ENCODE results near the gene COL1A2.

The COL1A2 gene

GRCh38 chr7:94434042-94434441 is 39.3 kb downstream of the COL1A2 start:
- DNase-seq (ENCODE audit: low spot score) = no peak

GRCh38 chr7:94436018-94436604 is 41.4 kb downstream of the COL1A2 start:
- DNase-seq (ENCODE audit: low spot score) = peak; percentile 47

- DNase-seq (ENCODE audit: low spot score) = no peak
Measured at GRCh38 chr7:94436700-94437099, 42.0 kb downstream of the COL1A2 start.

- DNase-seq (ENCODE audit: low spot score) = no peak
Measured at GRCh38 chr7:94439893-94440381, 45.2 kb downstream of the COL1A2 start.

- DNase-seq (ENCODE audit: low spot score) = no peak
Measured at GRCh38 chr7:94440451-94441039, 45.9 kb downstream of the COL1A2 start.

GRCh38 chr7:94441138-94441537 is 46.4 kb downstream of the COL1A2 start:
- DNase-seq (ENCODE audit: low spot score) = no peak

- DNase-seq (ENCODE audit: low spot score) = no peak
Measured at GRCh38 chr7:94442639-94443038, 47.9 kb downstream of the COL1A2 start.

GRCh38 chr7:94444813-94445212 is 50.1 kb downstream of the COL1A2 start:
- DNase-seq (ENCODE audit: low spot score) = no peak

GRCh38 chr7:94445696-94446194 is 51.0 kb downstream of the COL1A2 start:
- DNase-seq (ENCODE audit: low spot score) = no peak

- DNase-seq (ENCODE audit: low spot score) = no peak
Measured at GRCh38 chr7:94446308-94446707, 51.6 kb downstream of the COL1A2 start.

- DNase-seq (ENCODE audit: low spot score) = peak; percentile 36
Measured at GRCh38 chr7:94449151-94449725, 54.5 kb downstream of the COL1A2 start.

- DNase-seq (ENCODE audit: low spot score) = no peak
Measured at GRCh38 chr7:94450044-94450697, 55.5 kb downstream of the COL1A2 start.

- DNase-seq (ENCODE audit: low spot score) = no peak
Measured at GRCh38 chr7:94451187-94451586, 56.5 kb downstream of the COL1A2 start.

- no peak for DNase-seq (ENCODE audit: low spot score)
Measured at GRCh38 chr7:94452239-94452638, 57.5 kb downstream of the COL1A2 start.

- DNase-seq (ENCODE audit: low spot score) = no peak
Measured at GRCh38 chr7:94453898-94454297, 59.2 kb downstream of the COL1A2 start.

- no peak for DNase-seq (ENCODE audit: low spot score)
Measured at GRCh38 chr7:94458041-94458440, 63.3 kb downstream of the COL1A2 start.

GRCh38 chr7:94466516-94466915 is 71.8 kb downstream of the COL1A2 start:
- no peak for DNase-seq (ENCODE audit: low spot score)

- no peak for DNase-seq (ENCODE audit: low spot score)
Measured at GRCh38 chr7:94471604-94472003, 76.9 kb downstream of the COL1A2 start.

GRCh38 chr7:94472608-94473007 is 77.9 kb downstream of the COL1A2 start:
- no peak for DNase-seq (ENCODE audit: low spot score)

- DNase-seq (ENCODE audit: low spot score) = no peak
Measured at GRCh38 chr7:94476251-94476840, 81.7 kb downstream of the COL1A2 start.

GRCh38 chr7:94477878-94478277 is 83.2 kb downstream of the COL1A2 start:
- no peak for DNase-seq (ENCODE audit: low spot score)

GRCh38 chr7:94478648-94479214 is 84.0 kb downstream of the COL1A2 start:
- DNase-seq (ENCODE audit: low spot score) = no peak

All from putamen (tissue), 1 donor.